Measurements from ENCODE around the gene BDH2. TPM values are rescaled to one million over a fixed set of nuclear protein-coding genes. Genes with fewer than 3 reads are reported as not detected.

BDH2 gene
- total RNA-seq, 1 experiment from 2014 or later: 40.2 TPM

DNA sequence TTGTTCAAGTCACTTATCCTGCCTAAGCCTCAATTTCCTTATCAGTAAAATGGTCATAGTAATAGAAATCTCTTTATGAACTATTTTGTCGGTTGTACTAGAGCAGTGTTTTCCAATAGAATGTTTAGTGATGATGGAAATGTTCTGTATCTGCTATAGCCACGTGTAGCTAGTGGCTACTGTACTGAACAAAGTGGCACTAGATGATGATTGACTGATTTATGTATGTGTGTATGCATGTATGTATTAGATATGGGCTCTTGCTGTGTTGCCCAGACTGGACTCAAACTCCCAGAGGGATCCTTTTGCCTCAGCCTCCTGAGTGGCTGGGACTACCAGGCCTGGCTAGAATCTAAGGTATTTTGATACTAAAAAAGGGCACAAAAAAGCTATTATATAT lies 55.5 kb downstream of the BDH2 start:
- no peak overlapping the region for H3K9ac ChIP-seq (ENCODE audit: extremely low read depth, insufficient read length, low read length)
- H3K23me2 ChIP-seq (ENCODE audit: insufficient read length, low read depth, low read length, poor library complexity, severe bottlenecking): no peaks in the 10 kb centered on the region
- H2BK12ac ChIP-seq (ENCODE audit: insufficient read length, low read depth, low read length): no peak overlapping the region
- no peaks in the 10 kb centered on the region; the same call in 1 of the 2 replicates for H3K79me2 ChIP-seq (ENCODE audit: insufficient read depth, low read length)
- H3K4ac ChIP-seq (ENCODE audit: low read depth, low read length): no peak overlapping the region
- no peak overlapping the region for H3K23ac ChIP-seq (ENCODE audit: insufficient read length, low read depth, low read length)
- no peaks in the 10 kb centered on the region for H3K9me3 Mint-ChIP-seq
- no peaks in the 10 kb centered on the region for H4K20me1 ChIP-seq (ENCODE audit: control insufficient read depth, insufficient read depth, insufficient read length)
- peaks cover 9% of the 10 kb centered on the region in 2 experiments for H3K4me1 Mint-ChIP-seq
- H3K9me3 ChIP-seq (ENCODE audit: control insufficient read depth, low read depth, low read length): no peaks in the 10 kb centered on the region
- no peak overlapping the region for H3K4me2 ChIP-seq (ENCODE audit: insufficient read depth, insufficient read length, low read length)
- no peak overlapping the region for H3K27ac ChIP-seq (ENCODE audit: insufficient read length, low read depth, low read length)
- H3K14ac ChIP-seq (ENCODE audit: insufficient read depth, low read length): no peak overlapping the region
- H3K4me3 Mint-ChIP-seq: no peak overlapping the region
- no peak overlapping the region for H2BK120ac ChIP-seq (ENCODE audit: low read depth, low read length, poor library complexity, severe bottlenecking)
- H3T11ph ChIP-seq (ENCODE audit: low read length): no peak overlapping the region
- H3K79me1 ChIP-seq (ENCODE audit: insufficient read depth, low read depth, low read length, poor library complexity, severe bottlenecking): no peaks in the 10 kb centered on the region
- no peak overlapping the region for H2BK20ac ChIP-seq (ENCODE audit: low read depth, low read length, poor library complexity, severe bottlenecking)
- DNase-seq: no peak
- H2AK5ac ChIP-seq (ENCODE audit: insufficient read length, low read length): no peak overlapping the region
- no peaks in the 10 kb centered on the region for H3K27me3 Mint-ChIP-seq (ENCODE audit: low read depth)
- no peak overlapping the region for H4K91ac ChIP-seq (ENCODE audit: insufficient read length, low read depth, low read length)
- H4K5ac ChIP-seq (ENCODE audit: insufficient read length, low read depth, low read length): no peak overlapping the region
- no CpG with 5 or more reads among the region's 2 CpGs for WGBS (ENCODE audit: extremely low coverage, insufficient read length, low lambda C conversion rate)
- H2BK15ac ChIP-seq (ENCODE audit: low read depth, low read length): no peak overlapping the region
- TF ChIP-seq, protein P1, sequence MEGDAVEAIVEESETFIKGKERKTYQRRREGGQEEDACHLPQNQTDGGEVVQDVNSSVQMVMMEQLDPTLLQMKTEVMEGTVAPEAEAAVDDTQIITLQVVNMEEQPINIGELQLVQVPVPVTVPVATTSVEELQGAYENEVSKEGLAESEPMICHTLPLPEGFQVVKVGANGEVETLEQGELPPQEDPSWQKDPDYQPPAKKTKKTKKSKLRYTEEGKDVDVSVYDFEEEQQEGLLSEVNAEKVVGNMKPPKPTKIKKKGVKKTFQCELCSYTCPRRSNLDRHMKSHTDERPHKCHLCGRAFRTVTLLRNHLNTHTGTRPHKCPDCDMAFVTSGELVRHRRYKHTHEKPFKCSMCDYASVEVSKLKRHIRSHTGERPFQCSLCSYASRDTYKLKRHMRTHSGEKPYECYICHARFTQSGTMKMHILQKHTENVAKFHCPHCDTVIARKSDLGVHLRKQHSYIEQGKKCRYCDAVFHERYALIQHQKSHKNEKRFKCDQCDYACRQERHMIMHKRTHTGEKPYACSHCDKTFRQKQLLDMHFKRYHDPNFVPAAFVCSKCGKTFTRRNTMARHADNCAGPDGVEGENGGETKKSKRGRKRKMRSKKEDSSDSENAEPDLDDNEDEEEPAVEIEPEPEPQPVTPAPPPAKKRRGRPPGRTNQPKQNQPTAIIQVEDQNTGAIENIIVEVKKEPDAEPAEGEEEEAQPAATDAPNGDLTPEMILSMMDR (conservative IDR thresholded peaks at IDR 0.05): no peak
- no peak overlapping the region for H3K18ac ChIP-seq (ENCODE audit: insufficient read length, low read depth, low read length)
- H3K27me3 ChIP-seq (ENCODE audit: insufficient read depth, low read length): no peaks in the 10 kb centered on the region
- H3K56ac ChIP-seq (ENCODE audit: insufficient read length, low read depth, low read length): no peak overlapping the region
- H2AFZ ChIP-seq (ENCODE audit: low read length): no peak overlapping the region
- H3K27ac Mint-ChIP-seq: no peak overlapping the region
- H4K8ac ChIP-seq (replicated peaks; ENCODE audit: insufficient read length, low read depth, low read length): no peak overlapping the region
- no peak overlapping the region for H2BK5ac ChIP-seq (ENCODE audit: insufficient read length, low read length)
- no peaks in the 10 kb centered on the region for H3K4me1 ChIP-seq (ENCODE audit: insufficient read depth, low read length)
- H3K36me3 Mint-ChIP-seq (ENCODE audit: insufficient read depth in 1 of 3, low read depth in 3 of 3): no peaks in the 10 kb centered on the region

Measured in H9 (cell line).